Parathyroid adenoma (tissue), 2 donors: ENCODE data around the gene TBC1D12.
"Not testable (repeated sequence)": the region's sequence is repeated elsewhere in the genome, so short reads cannot be mapped to it uniquely, and the experiment has no call there.

Experiments used
- H2AFZ ChIP-seq: fragments of 300-600 bp; sonication (generic); one replicate; pipeline ENCODE4 v1.7.0; 2017; ENCODE audit warnings: antibody characterized with exemption, mild to moderate bottlenecking
- H3K27ac ChIP-seq: fragments of 300-600 bp; sonication (generic); one replicate; pipeline ENCODE4 v1.7.0; 2017
- H3K27me3 ChIP-seq: fragments of 300-600 bp; sonication (generic); one replicate; pipeline ENCODE4 v1.7.0; 2017; ENCODE audit warnings: low read length; ENCODE audit not compliant: control insufficient read depth, insufficient read depth
- H3K36me3 ChIP-seq: fragments of 300-600 bp; sonication (generic); one replicate; pipeline ENCODE4 v1.7.0; 2017; ENCODE audit warnings: low read length; ENCODE audit not compliant: control insufficient read depth, insufficient read depth
- H3K4me1 ChIP-seq: fragments of 300-600 bp; sonication (generic); one replicate; pipeline ENCODE4 v1.7.0; 2017; ENCODE audit warnings: control low read depth
- H3K4me2 ChIP-seq: fragments of 300-600 bp; sonication (generic); one replicate; pipeline ENCODE4 v1.7.0; 2017; ENCODE audit warnings: low read length
- H3K4me3 ChIP-seq: fragments of 300-600 bp; sonication (generic); one replicate; pipeline ENCODE4 v1.7.0; 2017; ENCODE audit warnings: low read depth, low read length
- H3K79me2 ChIP-seq: fragments of 300-600 bp; sonication (generic); one replicate; pipeline ENCODE4 v1.7.0; 2017; ENCODE audit warnings: control low read depth
- H3K9ac ChIP-seq: fragments of 300-600 bp; sonication (generic); one replicate; pipeline ENCODE4 v1.7.0; 2017; ENCODE audit warnings: mild to moderate bottlenecking
- H3K9me3 ChIP-seq: fragments of 300-600 bp; sonication (generic); one replicate; pipeline ENCODE4 v1.7.0; 2017; ENCODE audit warnings: low read length; ENCODE audit not compliant: control insufficient read depth
- TF ChIP-seq, protein P1 (sequence below): fragments of 300-600 bp; sonication (generic); IDR thresholded peaks from one replicate; pipeline ENCODE4 v1.7.0; 2017; ENCODE audit warnings: antibody characterized with exemption, mild to moderate bottlenecking
- donor health status: primary hyperparathyroidism.

TBC1D12 gene

DNA sequence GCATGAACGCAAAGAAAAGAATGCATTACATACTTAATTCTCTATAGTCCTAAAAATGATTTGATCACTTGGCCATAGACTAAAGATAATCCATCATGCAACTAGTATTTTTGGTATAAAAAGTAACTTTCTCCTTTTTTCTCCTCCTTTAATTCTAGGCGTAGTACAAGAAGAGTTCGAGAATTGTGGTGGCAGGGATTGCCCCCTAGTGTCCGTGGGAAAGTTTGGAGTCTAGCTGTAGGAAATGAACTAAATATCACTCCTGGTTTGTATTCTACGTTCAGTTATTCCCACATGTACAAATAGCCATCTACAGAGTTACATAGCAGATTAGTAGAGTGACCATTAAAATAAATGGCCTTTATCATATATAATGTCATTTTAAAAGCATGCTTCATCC lies 97.7 kb downstream of the TBC1D12 start:
- no peak overlapping the region for H3K27ac ChIP-seq
- H3K79me2 ChIP-seq = no peaks in the 10 kb centered on the region
- no peak overlapping the region for H3K9ac ChIP-seq
- no peaks in the 10 kb centered on the region for H3K9me3 ChIP-seq
- no peak overlapping the region for H2AFZ ChIP-seq
- no peaks in the 10 kb centered on the region for H3K36me3 ChIP-seq
- H3K4me3 ChIP-seq = no peak overlapping the region
- TF ChIP-seq, protein P1, sequence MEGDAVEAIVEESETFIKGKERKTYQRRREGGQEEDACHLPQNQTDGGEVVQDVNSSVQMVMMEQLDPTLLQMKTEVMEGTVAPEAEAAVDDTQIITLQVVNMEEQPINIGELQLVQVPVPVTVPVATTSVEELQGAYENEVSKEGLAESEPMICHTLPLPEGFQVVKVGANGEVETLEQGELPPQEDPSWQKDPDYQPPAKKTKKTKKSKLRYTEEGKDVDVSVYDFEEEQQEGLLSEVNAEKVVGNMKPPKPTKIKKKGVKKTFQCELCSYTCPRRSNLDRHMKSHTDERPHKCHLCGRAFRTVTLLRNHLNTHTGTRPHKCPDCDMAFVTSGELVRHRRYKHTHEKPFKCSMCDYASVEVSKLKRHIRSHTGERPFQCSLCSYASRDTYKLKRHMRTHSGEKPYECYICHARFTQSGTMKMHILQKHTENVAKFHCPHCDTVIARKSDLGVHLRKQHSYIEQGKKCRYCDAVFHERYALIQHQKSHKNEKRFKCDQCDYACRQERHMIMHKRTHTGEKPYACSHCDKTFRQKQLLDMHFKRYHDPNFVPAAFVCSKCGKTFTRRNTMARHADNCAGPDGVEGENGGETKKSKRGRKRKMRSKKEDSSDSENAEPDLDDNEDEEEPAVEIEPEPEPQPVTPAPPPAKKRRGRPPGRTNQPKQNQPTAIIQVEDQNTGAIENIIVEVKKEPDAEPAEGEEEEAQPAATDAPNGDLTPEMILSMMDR = no peak
- H3K4me2 ChIP-seq = no peak overlapping the region
- H3K27me3 ChIP-seq = no peaks in the 10 kb centered on the region
- no peaks in the 10 kb centered on the region for H3K4me1 ChIP-seq

DNA sequence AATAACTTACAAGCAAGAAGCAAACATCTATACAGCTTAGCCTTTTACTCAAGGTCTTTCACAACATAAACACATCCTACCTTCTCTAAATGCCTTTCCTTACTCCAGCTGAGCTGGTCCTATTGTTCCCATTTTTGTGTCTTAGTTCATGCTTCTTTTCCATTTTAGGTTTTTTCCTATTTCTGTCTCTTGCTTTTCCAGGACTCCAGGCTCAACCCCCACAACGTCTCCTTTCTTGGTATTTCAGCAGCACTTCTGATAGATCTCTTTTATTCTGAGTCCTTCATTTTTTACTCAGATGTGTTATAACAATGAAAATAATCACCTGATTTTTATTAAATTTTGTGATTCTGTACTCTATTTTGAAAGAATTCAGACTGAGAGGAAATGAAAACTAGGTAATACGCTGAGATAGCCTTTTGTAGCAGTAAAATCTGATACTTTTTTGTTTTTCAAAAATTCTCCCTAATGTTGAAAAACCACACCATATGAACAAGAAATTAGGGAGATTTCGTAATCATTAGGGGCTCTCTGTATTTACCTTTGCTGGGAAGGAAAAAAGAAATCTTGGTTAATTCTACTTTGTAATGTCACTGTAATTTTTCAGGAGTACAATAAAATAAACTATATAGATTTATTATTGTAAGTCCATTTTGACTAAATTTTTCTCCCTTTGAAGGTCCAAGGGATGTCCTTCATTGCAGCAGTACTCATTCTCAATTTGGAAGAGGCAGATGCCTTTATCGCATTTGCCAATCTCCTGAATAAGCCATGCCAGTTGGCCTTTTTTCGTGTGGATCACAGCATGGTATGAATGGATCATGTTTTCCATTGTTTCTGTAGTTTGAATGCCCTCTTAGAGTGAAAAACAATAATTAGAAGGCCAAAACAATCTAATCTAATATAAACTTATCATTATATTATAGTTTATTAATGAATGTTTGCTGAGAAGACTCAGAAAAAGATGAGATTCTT lies 119.2 kb downstream of the TBC1D12 start:
- Histone ChIP-seq H3K79me2 (no peaks in the 10 kb centered on the region), H3K4me3 (no peak overlapping the region), H3K4me2 (no peak overlapping the region), H3K4me1 (no peaks in the 10 kb centered on the region), H2AFZ (no peak overlapping the region), H3K27ac (no peak overlapping the region), H3K36me3 (no peaks in the 10 kb centered on the region), H3K9ac (no peak overlapping the region), H3K9me3 (no peaks in the 10 kb centered on the region), H3K27me3 (no peaks in the 10 kb centered on the region)
- TF ChIP-seq, protein P1 = no peak

DNA sequence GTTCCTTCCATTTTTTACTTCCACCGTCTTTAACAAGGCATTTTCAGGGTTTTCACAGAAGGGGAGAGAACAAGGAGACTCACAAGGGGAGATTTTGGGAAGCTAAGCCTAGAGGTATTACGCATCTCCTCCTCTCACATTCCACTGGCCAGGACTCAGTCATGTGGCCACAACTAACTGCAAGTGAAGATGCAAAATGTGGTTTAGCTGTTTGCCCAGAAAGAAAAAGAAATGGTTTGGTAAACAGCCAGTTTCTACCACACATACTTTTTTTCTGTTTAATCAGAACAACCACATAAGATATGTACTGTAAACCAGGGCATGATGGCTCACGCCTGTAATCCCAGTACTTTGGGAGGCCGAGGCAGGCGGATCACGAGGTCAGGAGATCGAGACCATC lies 121.8 kb downstream of the TBC1D12 start:
- TF ChIP-seq, protein P1 = no peak
- H3K9ac ChIP-seq = no peak overlapping the region
- no peak overlapping the region for H3K27ac ChIP-seq
- no peak overlapping the region for H2AFZ ChIP-seq
- H3K4me1 ChIP-seq = no peaks in the 10 kb centered on the region
- no peaks in the 10 kb centered on the region for H3K9me3 ChIP-seq
- H3K4me3 ChIP-seq = no peak overlapping the region
- H3K79me2 ChIP-seq = no peaks in the 10 kb centered on the region
- no peak overlapping the region for H3K4me2 ChIP-seq
- H3K27me3 ChIP-seq = no peaks in the 10 kb centered on the region
- H3K36me3 ChIP-seq = no peaks in the 10 kb centered on the region

DNA sequence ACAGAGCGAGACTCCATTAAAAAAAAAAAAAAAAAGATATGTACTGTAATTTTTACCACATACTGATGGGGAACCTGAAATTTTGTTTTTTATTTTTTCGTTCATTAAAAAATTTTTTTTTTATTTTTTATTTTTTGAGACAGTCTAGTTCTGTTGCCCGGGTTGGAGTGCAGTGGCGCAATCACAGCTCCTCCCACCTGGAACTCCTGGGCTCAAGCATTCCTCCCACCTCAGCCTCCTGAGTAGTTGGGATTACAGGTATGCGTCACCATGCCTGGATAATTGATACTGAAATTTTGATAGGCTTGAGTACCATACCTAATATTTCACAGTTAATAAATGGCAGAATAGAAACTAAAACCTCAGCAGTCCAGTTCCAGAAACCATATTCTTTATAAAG lies 122.4 kb downstream of the TBC1D12 start:
- Histone ChIP-seq H3K27me3 (no peaks in the 10 kb centered on the region), H3K79me2 (no peaks in the 10 kb centered on the region), H3K27ac (no peak overlapping the region), H3K9me3 (no peaks in the 10 kb centered on the region), H3K4me1 (no peaks in the 10 kb centered on the region), H2AFZ (no peak overlapping the region), H3K4me2 (no peak overlapping the region), H3K4me3 (no peak overlapping the region), H3K36me3 (no peaks in the 10 kb centered on the region), H3K9ac (no peak overlapping the region)
- TF ChIP-seq, protein P1 = no peak

- H2AFZ ChIP-seq, H3K9ac ChIP-seq, H3K4me1 ChIP-seq, H3K4me2 ChIP-seq, H3K27ac ChIP-seq, H3K79me2 ChIP-seq, H3K9me3 ChIP-seq, H3K4me3 ChIP-seq, H3K27me3 ChIP-seq, H3K36me3 ChIP-seq: not testable (repeated sequence)
Measured at GRCh38 chr10:94531550-94531949, 129.2 kb downstream of the TBC1D12 start.
